Nephron (organoid): ENCODE results near the gene ITM2C.

Experiments
- H3K27ac Mint-ChIP-seq, 3 experiments: 2 replicates each; pipeline ENCODE4 v1.8.0; 2020; ENCODE audit warnings: mixed read lengths in 3 of 3, mild to moderate bottlenecking in 2 of 3, moderate library complexity in 1 of 3
- H3K27me3 Mint-ChIP-seq: 2 replicates; pipeline ENCODE4 v1.8.0; 2021; ENCODE audit warnings: low read depth, mild to moderate bottlenecking, moderate library complexity, mixed read lengths
- H3K36me3 Mint-ChIP-seq: 2 replicates; pipeline ENCODE4 v1.8.0; 2020; ENCODE audit warnings: low read depth, mixed read lengths
- H3K4me1 Mint-ChIP-seq: 2 replicates; pipeline ENCODE4 v1.8.0; 2020; ENCODE audit warnings: mixed read lengths
- H3K4me3 Mint-ChIP-seq, 3 experiments: 2 replicates each; pipeline ENCODE4 v1.8.0; 2020; ENCODE audit warnings: mild to moderate bottlenecking in 3 of 3, mixed read lengths in 3 of 3, moderate library complexity in 2 of 3
- H3K9me3 Mint-ChIP-seq: 2 replicates; pipeline ENCODE4 v1.8.0; 2020; ENCODE audit warnings: mixed read lengths
- CTCF ChIP-seq, 3 experiments: fragments of 200-600 bp; sonication (generic); IDR thresholded peaks; one replicate each; pipeline ENCODE4 v1.5.0; 2021; ENCODE audit warnings: antibody characterized with exemption in 3 of 3; ENCODE audit not compliant: unreplicated experiment in 3 of 3

The ITM2C gene

DNA sequence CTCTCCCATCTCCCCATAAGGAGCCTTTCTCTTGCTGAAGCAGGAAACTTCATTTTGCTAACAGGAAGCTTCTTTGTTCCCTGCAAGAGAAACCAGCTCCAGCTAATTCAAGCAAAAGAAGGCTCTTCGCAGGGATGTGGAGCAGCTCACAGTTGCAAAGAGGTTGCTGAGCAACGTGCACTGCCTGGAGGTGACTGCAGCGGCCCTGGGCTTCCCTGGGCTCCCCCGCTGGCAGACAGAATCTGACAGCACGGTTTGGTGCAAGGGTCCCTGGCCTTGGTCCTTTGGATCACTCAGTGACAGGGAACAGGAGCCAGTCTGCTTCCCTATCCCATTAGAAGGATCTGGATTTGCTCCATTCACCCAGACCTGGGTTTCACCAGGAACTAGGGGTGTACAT lies 34.5 kb downstream of the ITM2C start:
- H3K27me3 Mint-ChIP-seq = peaks cover 31% of the 10 kb centered on the region
- peak overlapping the region; percentile 43 to 60 (median 55) for H3K27ac Mint-ChIP-seq
- no peak overlapping the region for H3K4me3 Mint-ChIP-seq
- H3K36me3 Mint-ChIP-seq = no peaks in the 10 kb centered on the region
- no peak for TF ChIP-seq CTCF (IDR thresholded peaks at IDR 0.05; ENCODE audit: unreplicated experiment in 3 of 3)
- no peaks in the 10 kb centered on the region for H3K9me3 Mint-ChIP-seq
- H3K4me1 Mint-ChIP-seq = no peaks in the 10 kb centered on the region

GRCh38 chr2:230899786-230900185 lies 35.0 kb downstream of the ITM2C start:
- Mint-ChIP-seq H3K9me3 (no peaks in the 10 kb centered on the region), H3K4me1 (no peaks in the 10 kb centered on the region), H3K27me3 (peaks cover 34% of the 10 kb centered on the region), H3K36me3 (no peaks in the 10 kb centered on the region), H3K27ac (peak overlapping the region in 1 of 3 experiments; percentile 54), H3K4me3 (no peak overlapping the region)
- no peak for TF ChIP-seq CTCF (IDR thresholded peaks at IDR 0.05; ENCODE audit: unreplicated experiment in 3 of 3)

DNA sequence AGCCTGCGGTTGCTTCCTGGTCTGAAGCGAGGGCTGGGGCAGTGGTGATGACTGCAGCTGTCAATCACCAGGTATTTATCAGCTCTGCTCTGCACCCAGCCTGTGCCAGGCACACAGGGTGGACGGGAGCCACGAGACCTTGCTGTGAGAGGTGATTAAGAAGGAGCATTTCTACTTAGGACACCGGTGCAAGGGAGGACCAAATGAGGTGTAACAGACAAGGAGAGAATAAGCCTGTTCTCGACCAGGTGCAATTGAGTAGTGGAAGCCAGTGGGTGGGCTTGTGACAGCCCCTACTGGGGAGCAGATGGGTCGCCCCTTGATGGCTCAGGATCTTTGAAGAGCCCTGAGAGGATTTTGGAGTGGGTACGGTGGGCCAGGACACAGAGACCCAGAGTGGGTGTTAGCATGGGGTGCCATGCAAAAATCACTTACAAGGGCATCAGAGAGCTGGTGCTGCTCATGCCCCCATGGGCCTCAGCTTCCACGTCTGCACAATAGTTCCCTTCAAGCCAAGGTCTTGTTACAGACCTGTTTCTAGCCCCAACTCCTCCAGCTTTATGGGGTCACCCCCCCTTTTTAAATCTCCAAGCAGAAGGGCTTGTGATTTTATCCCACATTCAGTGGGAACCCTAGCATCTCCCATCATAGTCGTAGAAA lies 35.7 kb downstream of the ITM2C start:
- Mint-ChIP-seq H3K36me3 (no peaks in the 10 kb centered on the region), H3K4me1 (no peaks in the 10 kb centered on the region), H3K4me3 (no peak overlapping the region), H3K9me3 (no peaks in the 10 kb centered on the region), H3K27ac (no peak overlapping the region), H3K27me3 (peaks cover 34% of the 10 kb centered on the region)
- TF ChIP-seq CTCF (IDR thresholded peaks at IDR 0.05; ENCODE audit: unreplicated experiment in 3 of 3) = no peak

DNA sequence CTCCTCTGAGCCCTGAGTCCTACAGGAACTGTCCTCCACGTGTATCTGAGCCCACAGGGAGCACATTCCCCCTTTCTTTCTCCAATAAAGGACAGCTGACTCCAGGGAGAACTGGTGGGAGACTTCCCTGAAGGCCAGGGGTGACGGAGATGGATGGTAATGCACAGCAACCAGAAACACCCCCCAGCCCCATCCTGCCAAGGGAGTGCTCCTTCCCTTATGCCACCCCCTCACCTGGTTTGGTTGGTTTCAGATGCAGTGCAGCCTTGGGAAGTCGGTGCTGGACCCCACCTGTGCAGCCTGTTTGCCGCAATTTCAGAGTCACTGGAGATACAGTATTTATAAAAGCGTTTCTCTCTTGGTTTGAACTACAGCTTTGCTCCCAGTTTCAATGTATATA lies 36.3 kb downstream of the ITM2C start:
- H3K36me3 Mint-ChIP-seq = no peaks in the 10 kb centered on the region
- peaks cover 38% of the 10 kb centered on the region for H3K27me3 Mint-ChIP-seq
- no peaks in the 10 kb centered on the region for H3K9me3 Mint-ChIP-seq
- TF ChIP-seq CTCF (IDR thresholded peaks at IDR 0.05; ENCODE audit: unreplicated experiment in 3 of 3) = no peak
- no peaks in the 10 kb centered on the region for H3K4me1 Mint-ChIP-seq
- H3K4me3 Mint-ChIP-seq = no peak overlapping the region
- no peak overlapping the region for H3K27ac Mint-ChIP-seq

- peak; percentile 51 to 80 (median 61) for TF ChIP-seq CTCF (IDR thresholded peaks at IDR 0.05; ENCODE audit: unreplicated experiment in 3 of 3)
- H3K36me3 Mint-ChIP-seq = no peaks in the 10 kb centered on the region
- no peaks in the 10 kb centered on the region for H3K4me1 Mint-ChIP-seq
- no peak overlapping the region for H3K27ac Mint-ChIP-seq
- H3K27me3 Mint-ChIP-seq = peaks cover 42% of the 10 kb centered on the region
- no peak overlapping the region for H3K4me3 Mint-ChIP-seq
- no peaks in the 10 kb centered on the region for H3K9me3 Mint-ChIP-seq
These were observed 37.6 kb downstream of the ITM2C start for GRCh38 chr2:230902180-230902899.
